ENCODE data around the gene CENPA. TPM values are rescaled to one million over a fixed set of nuclear protein-coding genes. Genes with fewer than 3 reads are reported as not detected.

CENPA gene
- total and polyA plus RNA-seq, 2 of the 13 experiments (the other 11 are each of a cell fraction or from before 2014, with no cell fraction given): 28.5 to 38.5 TPM

GRCh38 chr2:26786207-26787028 is 562 bp downstream of the CENPA start (continued):
- TF ChIP-seq, protein P1, sequence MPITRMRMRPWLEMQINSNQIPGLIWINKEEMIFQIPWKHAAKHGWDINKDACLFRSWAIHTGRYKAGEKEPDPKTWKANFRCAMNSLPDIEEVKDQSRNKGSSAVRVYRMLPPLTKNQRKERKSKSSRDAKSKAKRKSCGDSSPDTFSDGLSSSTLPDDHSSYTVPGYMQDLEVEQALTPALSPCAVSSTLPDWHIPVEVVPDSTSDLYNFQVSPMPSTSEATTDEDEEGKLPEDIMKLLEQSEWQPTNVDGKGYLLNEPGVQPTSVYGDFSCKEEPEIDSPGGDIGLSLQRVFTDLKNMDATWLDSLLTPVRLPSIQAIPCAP (CRISPR knock-in tag; IDR thresholded peaks at IDR 0.05; ENCODE audit: low read depth): no peak
- TF ChIP-seq HMGXB4 (CRISPR knock-in tag; IDR thresholded peaks at IDR 0.05; ENCODE audit: borderline replicate concordance in 1 of 2, low read depth in 1 of 2) (peak in 1 of 2 experiments; percentile 3; a peak in 1 of 4 replicates), ZNF746 (CRISPR knock-in tag; IDR thresholded peaks at IDR 0.05) (no peak), PCBP1 (IDR thresholded peaks at IDR 0.05; ENCODE audit: borderline replicate concordance, low read depth, low read length) (no peak), RORA (CRISPR knock-in tag; IDR thresholded peaks at IDR 0.05) (no peak), ZFP82 (CRISPR knock-in tag; IDR thresholded peaks at IDR 0.05; ENCODE audit: borderline replicate concordance) (peak; percentile 84; the same call in 1 of the 2 replicates), ZNF430 (CRISPR knock-in tag; IDR thresholded peaks at IDR 0.05) (peak; percentile 22; the same call in 1 of the 2 replicates), ZXDC (CRISPR knock-in tag; IDR thresholded peaks at IDR 0.05) (no peak), ONECUT2 (CRISPR knock-in tag; IDR thresholded peaks at IDR 0.05) (no peak), ZNF326 (CRISPR knock-in tag; IDR thresholded peaks at IDR 0.05; ENCODE audit: borderline replicate concordance) (no peak), TBP (CRISPR knock-in tag; IDR thresholded peaks at IDR 0.05) (no peak), ETV5 (CRISPR knock-in tag; IDR thresholded peaks at IDR 0.05; ENCODE audit: borderline replicate concordance) (no peak), HHEX (CRISPR knock-in tag; IDR thresholded peaks at IDR 0.05) (no peak), BCL6 (CRISPR knock-in tag; IDR thresholded peaks at IDR 0.05) (no peak), SMARCC2 (IDR thresholded peaks at IDR 0.05) (no peak), MED8 (CRISPR knock-in tag; IDR thresholded peaks at IDR 0.05; ENCODE audit: insufficient replicate concordance) (no peak), ZNF263 (CRISPR knock-in tag; IDR thresholded peaks at IDR 0.05) (0 out of 2 replicates have a peak, but pooled peaks have one; percentile 2), PRMT3 (CRISPR knock-in tag; IDR thresholded peaks at IDR 0.05; ENCODE audit: borderline replicate concordance, low read depth) (no peak), ZNF773 (CRISPR knock-in tag; IDR thresholded peaks at IDR 0.05; ENCODE audit: borderline replicate concordance) (0 out of 2 replicates have a peak, but pooled peaks have one; percentile 54), ZNF225 (CRISPR knock-in tag; IDR thresholded peaks at IDR 0.05) (0 out of 2 replicates have a peak, but pooled peaks have one; percentile 1), GMEB1 (CRISPR knock-in tag; IDR thresholded peaks at IDR 0.05; ENCODE audit: borderline replicate concordance) (no peak), ZNF788 (CRISPR knock-in tag; IDR thresholded peaks at IDR 0.05; ENCODE audit: borderline replicate concordance) (0 out of 2 replicates have a peak, but pooled peaks have one; percentile 31)

All from HepG2 (cell line).